ENCODE data around the gene PCYT2.
A peak's percentile ranks its signal among the peaks of the same experiment; 100 is the strongest.

Gene PCYT2

GRCh38 chr17:81867170-81867990 lies 43.8 kb downstream of the PCYT2 start:
- Histone ChIP-seq H3K27me3 (replicated peaks; ENCODE audit: control insufficient read depth, insufficient read depth, low read length) (no peaks in the 10 kb centered on the region), H3K4me3 (replicated peaks; ENCODE audit: low read depth, low read length) (no peak overlapping the region), H3K36me3 (ENCODE audit: control insufficient read depth, insufficient read depth, low read length) (peaks cover 41% of the 10 kb centered on the region)
- DNase-seq (ENCODE audit: extremely low read depth, insufficient read length) = no peak
- TF ChIP-seq CTCF (IDR thresholded peaks at IDR 0.05; ENCODE audit: insufficient read depth, low read length, poor library complexity, severe bottlenecking) = no peak

- H3K27me3 ChIP-seq (replicated peaks; ENCODE audit: control insufficient read depth, insufficient read depth, low read length) = no peaks in the 10 kb centered on the region
- DNase-seq (ENCODE audit: extremely low read depth, insufficient read length) = no peak
- H3K36me3 ChIP-seq (ENCODE audit: control insufficient read depth, insufficient read depth, low read length) = peaks cover 41% of the 10 kb centered on the region
- TF ChIP-seq CTCF (IDR thresholded peaks at IDR 0.05; ENCODE audit: insufficient read depth, low read length, poor library complexity, severe bottlenecking) = no peak
- H3K4me3 ChIP-seq (replicated peaks; ENCODE audit: low read depth, low read length) = no peak overlapping the region
Measured at GRCh38 chr17:81866440-81867169, 44.6 kb downstream of the PCYT2 start.

- DNase-seq (ENCODE audit: extremely low read depth, insufficient read length) = peak; percentile 46
- no peak for TF ChIP-seq CTCF (IDR thresholded peaks at IDR 0.05; ENCODE audit: insufficient read depth, low read length, poor library complexity, severe bottlenecking)
- Histone ChIP-seq H3K4me3 (replicated peaks; ENCODE audit: low read depth, low read length) (no peak overlapping the region), H3K36me3 (ENCODE audit: control insufficient read depth, insufficient read depth, low read length) (peaks cover 41% of the 10 kb centered on the region), H3K27me3 (replicated peaks; ENCODE audit: control insufficient read depth, insufficient read depth, low read length) (no peaks in the 10 kb centered on the region)
Measured at GRCh38 chr17:81865733-81866439, 45.3 kb downstream of the PCYT2 start.

- Histone ChIP-seq H3K36me3 (ENCODE audit: control insufficient read depth, insufficient read depth, low read length) (peaks cover 41% of the 10 kb centered on the region), H3K4me3 (replicated peaks; ENCODE audit: low read depth, low read length) (no peak overlapping the region), H3K27me3 (replicated peaks; ENCODE audit: control insufficient read depth, insufficient read depth, low read length) (no peaks in the 10 kb centered on the region)
- no peak for DNase-seq (ENCODE audit: extremely low read depth, insufficient read length)
- TF ChIP-seq CTCF (IDR thresholded peaks at IDR 0.05; ENCODE audit: insufficient read depth, low read length, poor library complexity, severe bottlenecking) = no peak
Measured at GRCh38 chr17:81865358-81865732, 45.9 kb downstream of the PCYT2 start.

GRCh38 chr17:81863833-81864768 lies 47.1 kb downstream of the PCYT2 start:
- no peaks in the 10 kb centered on the region for H3K27me3 ChIP-seq (replicated peaks; ENCODE audit: control insufficient read depth, insufficient read depth, low read length)
- DNase-seq (ENCODE audit: extremely low read depth, insufficient read length) = no peak
- H3K4me3 ChIP-seq (replicated peaks; ENCODE audit: low read depth, low read length) = no peak overlapping the region
- TF ChIP-seq CTCF (IDR thresholded peaks at IDR 0.05; ENCODE audit: insufficient read depth, low read length, poor library complexity, severe bottlenecking) = no peak
- peaks cover 35% of the 10 kb centered on the region for H3K36me3 ChIP-seq (ENCODE audit: control insufficient read depth, insufficient read depth, low read length)

All from GM06990 (cell line).